Measurements from ENCODE around the gene TNXB. TPM values are rescaled to one million over a fixed set of nuclear protein-coding genes. Genes with fewer than 3 reads are reported as not detected.
"Not testable (repeated sequence)": the region's sequence is repeated elsewhere in the genome, so short reads cannot be mapped to it uniquely, and the experiment has no call there.

Gene TNXB
- total and polyA plus RNA-seq, 9 of the 15 experiments (the other 6 are each of a cell fraction or from before 2014, with no cell fraction given), result 0.14 to 28.1 (median 12.4) TPM

DNA sequence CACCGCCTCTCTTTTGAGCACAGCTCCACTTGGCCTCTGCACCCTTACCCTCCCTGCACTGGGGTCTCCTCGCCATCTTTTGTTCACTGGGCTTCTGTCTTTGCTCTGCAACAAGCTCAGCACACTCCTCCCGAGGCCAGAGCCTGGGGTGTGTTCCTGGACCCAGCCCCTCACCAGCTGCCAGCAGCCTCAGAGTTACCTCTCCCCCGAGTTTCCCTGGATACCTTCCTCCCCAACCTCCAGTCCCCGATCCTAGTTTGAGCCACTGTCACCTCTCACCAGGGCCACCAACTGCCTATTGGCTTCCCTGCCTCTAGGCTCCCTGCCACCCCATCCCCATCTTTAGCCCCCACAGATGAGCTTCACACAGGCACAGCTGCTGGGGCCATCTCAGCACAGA lies 58.6 kb downstream of the TNXB start (continued):
- no peak for TF ChIP-seq JUNB (CRISPR knock-in tag; conservative IDR thresholded peaks at IDR 0.05)
- no peak for TF ChIP-seq TCF7L2 (IDR thresholded peaks at IDR 0.05; ENCODE audit: low read depth, low read length)

DNA sequence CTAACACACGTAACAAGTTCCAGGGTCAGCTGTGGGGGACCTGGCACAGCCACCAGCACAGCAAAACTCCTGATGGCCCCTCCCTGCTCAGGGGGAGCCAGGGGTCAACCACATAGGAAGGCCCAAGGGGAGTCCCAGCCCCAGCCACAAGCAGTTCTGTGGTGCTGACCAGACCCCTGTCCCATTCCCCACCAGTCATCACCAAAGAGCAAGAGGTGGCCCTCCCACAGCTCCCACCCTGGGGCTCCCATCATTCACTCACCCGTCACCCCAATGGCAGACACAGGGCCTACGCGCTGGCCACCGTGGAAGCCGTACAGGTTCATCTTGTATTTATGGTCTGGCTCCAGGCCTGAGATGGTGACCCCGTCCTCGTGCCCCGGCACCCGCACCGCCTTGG lies 59.4 kb downstream of the TNXB start:
- H3K27ac ChIP-seq (ENCODE audit: extremely low read depth, low read depth, low read length); POLR2A ChIA-PET; FAIRE-seq; H3K9ac ChIP-seq (ENCODE audit: insufficient read depth in 1 of 2, low read depth in 2 of 2, low read length in 2 of 2); DNase-seq (ENCODE audit: extremely low read depth in 1 of 4, low spot score in 3 of 4); H3K4me3 ChIP-seq; H3K27me3 ChIP-seq (ENCODE audit: control insufficient read depth in 2 of 2, insufficient read depth in 2 of 2, low read length in 2 of 2); H3K79me2 ChIP-seq (ENCODE audit: control insufficient read depth, insufficient read depth, low read length); CTCF ChIA-PET (ENCODE audit: low intra/inter-chr PET ratio); H3K36me3 ChIP-seq (ENCODE audit: control insufficient read depth, insufficient read depth, low read length); ATAC-seq; BruUV-seq (replicated peaks); H4K20me1 ChIP-seq (replicated peaks; ENCODE audit: control insufficient read depth, insufficient read depth, low read length); H2AFZ ChIP-seq (ENCODE audit: low read depth, low read length); H3K9me3 ChIP-seq (replicated peaks; ENCODE audit: control insufficient read depth, insufficient read depth, low read depth, low read length); H3K4me2 ChIP-seq (ENCODE audit: insufficient read depth, low read length); H3K9me1 ChIP-seq (ENCODE audit: control insufficient read depth, insufficient read depth, low read length); intact Hi-C loops (cut with micrococcal nuclease): not testable (repeated sequence)
- peaks cover 31 to 52% of the 10 kb centered on the region in 2 experiments for H3K4me1 ChIP-seq (replicated peaks in 1 of 2; ENCODE audit: control insufficient read depth in 2 of 2, insufficient read depth in 2 of 2, low read length in 2 of 2)
- 96% methylated on average over 4 of the region's 11 CpGs for WGBS (ENCODE audit: insufficient coverage, low coverage, missing lambda C conversion rate)
- in situ Hi-C loops (cut with MboI), result loop anchor here (10.0 kb wide), 1 partner anchor 95 kb away; the partner anchor contains the start of genes NELFE and SKIC2

DNA sequence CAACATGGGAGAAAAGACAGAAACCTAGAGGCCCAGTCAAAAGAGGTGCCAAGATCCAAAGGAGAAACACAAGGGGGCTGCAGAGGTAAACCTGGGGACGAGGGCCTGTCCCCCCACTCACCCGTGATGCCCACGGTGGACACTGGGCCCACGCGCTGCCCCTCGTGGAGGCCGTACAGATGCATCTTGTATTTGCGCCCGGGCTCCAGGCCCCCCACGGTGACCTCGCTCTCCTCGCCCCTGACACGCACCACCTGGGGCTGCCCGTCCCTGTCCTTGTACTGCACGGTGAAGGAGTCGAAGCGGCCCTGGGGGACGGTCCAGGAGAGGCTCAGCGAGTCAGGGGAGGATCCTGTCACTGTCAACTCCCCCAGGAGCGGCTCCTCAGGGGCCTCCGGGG lies 60.0 kb downstream of the TNXB start:
- intact Hi-C loops (cut with micrococcal nuclease), result not testable (repeated sequence)
- in situ Hi-C loops (cut with MboI), result loop anchor here (10.0 kb wide), 1 partner anchor 94 kb away; the partner anchor contains the start of genes NELFE and SKIC2

More for the DNA sequence above, 60.0 kb downstream of the TNXB start:
- Histone ChIP-seq H3K4me1 (replicated peaks in 1 of 2; ENCODE audit: control insufficient read depth in 2 of 2, insufficient read depth in 2 of 2, low read length in 2 of 2) (peaks cover 31 to 53% of the 10 kb centered on the region in 2 experiments), H2AFZ (ENCODE audit: low read depth, low read length) (peak overlapping the region; percentile 98)
- H3K36me3 ChIP-seq (ENCODE audit: control insufficient read depth, insufficient read depth, low read length); H3K9ac ChIP-seq (ENCODE audit: insufficient read depth in 1 of 2, low read depth in 2 of 2, low read length in 2 of 2); DNase-seq (ENCODE audit: extremely low read depth in 1 of 4, low spot score in 3 of 4); H3K27me3 ChIP-seq (ENCODE audit: control insufficient read depth in 2 of 2, insufficient read depth in 2 of 2, low read length in 2 of 2); H3K79me2 ChIP-seq (ENCODE audit: control insufficient read depth, insufficient read depth, low read length); H3K4me2 ChIP-seq (ENCODE audit: insufficient read depth, low read length); H3K4me3 ChIP-seq; H4K20me1 ChIP-seq (replicated peaks; ENCODE audit: control insufficient read depth, insufficient read depth, low read length); H3K9me3 ChIP-seq (replicated peaks; ENCODE audit: control insufficient read depth, insufficient read depth, low read depth, low read length); BruUV-seq (replicated peaks); CTCF ChIA-PET (ENCODE audit: low intra/inter-chr PET ratio); H3K9me1 ChIP-seq (ENCODE audit: control insufficient read depth, insufficient read depth, low read length); FAIRE-seq; H3K27ac ChIP-seq (ENCODE audit: extremely low read depth, low read depth, low read length); ATAC-seq: not testable (repeated sequence)
- 80% methylated on average over 10 of the region's 21 CpGs for WGBS (ENCODE audit: insufficient coverage, low coverage, missing lambda C conversion rate)
- POLR2A ChIA-PET, result interaction anchor here (1.0 to 1.6 kb wide), 2 partner anchors 8 to 14 kb away, joined by 4 to 6 read pairs; no protein-coding TSS in a partner anchor

Data from K562 (cell line).